HEK293T (cell line): ENCODE data around the gene CORT.

Experiments used
- BHLHE40 ChIP-seq: fragments of 450-650 bp; IDR thresholded peaks from 2 replicates; pipeline ENCODE4 v1.6.1; 2016; ENCODE audit warnings: mild to moderate bottlenecking, moderate library complexity, borderline replicate concordance
- CTBP1 ChIP-seq: fragments of 450-650 bp; IDR thresholded peaks from 2 replicates; pipeline ENCODE4 v1.6.1; 2016; ENCODE audit warnings: borderline replicate concordance
- ELF4 ChIP-seq: fragments of 450-650 bp; IDR thresholded peaks from 2 replicates; pipeline ENCODE4 v1.6.1; 2017; ENCODE audit warnings: antibody characterized with exemption
- FOXA1 ChIP-seq: fragments of 450-650 bp; IDR thresholded peaks from 2 replicates; pipeline ENCODE4 v1.6.1; 2016; ENCODE audit warnings: mild to moderate bottlenecking
- FOXK2 ChIP-seq: fragments of 450-650 bp; IDR thresholded peaks from 2 replicates; pipeline ENCODE4 v1.6.1; 2016; ENCODE audit warnings: mild to moderate bottlenecking
- FOXM1 ChIP-seq: fragments of 450-650 bp; IDR thresholded peaks from 2 replicates; pipeline ENCODE4 v1.6.1; 2017; ENCODE audit warnings: mild to moderate bottlenecking, borderline replicate concordance
- HDGF ChIP-seq: fragments of 450-650 bp; IDR thresholded peaks from 2 replicates; pipeline ENCODE4 v1.6.1; 2017; ENCODE audit warnings: antibody characterized with exemption, borderline replicate concordance
- L3MBTL2 ChIP-seq: fragments of 450-650 bp; conservative IDR thresholded peaks from 2 replicates; pipeline ENCODE4 v1.6.1; 2016; ENCODE audit warnings: mild to moderate bottlenecking
- NFRKB ChIP-seq: fragments of 450-650 bp; IDR thresholded peaks from 2 replicates; pipeline ENCODE4 v1.6.1; 2016; ENCODE audit warnings: mild to moderate bottlenecking, moderate library complexity
- SP1 ChIP-seq: fragments of 450-650 bp; IDR thresholded peaks from 2 replicates; pipeline ENCODE4 v1.6.1; 2017
- SUZ12 ChIP-seq: fragments of 450-650 bp; IDR thresholded peaks from 2 replicates; pipeline ENCODE4 v1.6.1; 2016; ENCODE audit warnings: mild to moderate bottlenecking
- TARDBP ChIP-seq: fragments of 450-650 bp; IDR thresholded peaks from 2 replicates; pipeline ENCODE4 v1.6.1; 2016

- TF ChIP-seq SP1 (no peak), CTBP1 (no peak), TARDBP (no peak), FOXA1 (no peak), FOXM1 (no peak), NFRKB (no peak), BHLHE40 (no peak), L3MBTL2 (no peak), FOXK2 (no peak), SUZ12 (no peak), HDGF (no peak), ELF4 (no peak)
These were observed 454 bp downstream of the CORT start for GRCh38 chr1:10450156-10450814.
